HG02642 (cell line): Measurements from ENCODE around the gene FGF12.

Source experiments
- ATAC-seq: cut with Tn5 transposase; IDR thresholded peaks from one replicate; pipeline ENCODE4 v1.9.1; 2021; ENCODE audit warnings: mild to moderate bottlenecking; ENCODE audit not compliant: unreplicated experiment, poor library complexity

Gene FGF12

DNA sequence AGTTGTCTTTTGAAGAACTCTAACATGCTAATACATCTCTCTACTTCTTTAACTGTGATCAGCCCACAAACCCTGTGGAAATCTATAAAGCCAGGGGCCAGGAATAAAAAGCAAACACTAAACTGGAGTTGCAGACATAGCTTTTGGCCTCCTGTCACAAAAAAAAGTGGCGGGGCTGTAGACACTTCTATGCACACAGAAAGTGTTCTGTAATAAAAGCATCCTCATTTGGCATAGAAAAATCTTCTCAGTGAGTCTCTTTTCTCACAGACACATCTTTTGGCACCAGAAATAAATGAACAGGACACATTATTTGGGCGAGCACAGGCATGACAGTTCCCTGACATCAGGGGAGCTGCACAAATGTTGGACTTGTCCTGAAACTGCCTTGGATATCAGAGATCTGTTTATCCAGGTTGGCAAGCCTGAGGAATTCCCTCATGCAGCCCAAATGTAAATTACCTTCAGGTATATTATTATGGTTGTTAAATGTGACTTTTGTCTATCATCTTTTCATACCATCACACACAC lies 355.4 kb downstream of the FGF12 start:
- no peak for ATAC-seq

DNA sequence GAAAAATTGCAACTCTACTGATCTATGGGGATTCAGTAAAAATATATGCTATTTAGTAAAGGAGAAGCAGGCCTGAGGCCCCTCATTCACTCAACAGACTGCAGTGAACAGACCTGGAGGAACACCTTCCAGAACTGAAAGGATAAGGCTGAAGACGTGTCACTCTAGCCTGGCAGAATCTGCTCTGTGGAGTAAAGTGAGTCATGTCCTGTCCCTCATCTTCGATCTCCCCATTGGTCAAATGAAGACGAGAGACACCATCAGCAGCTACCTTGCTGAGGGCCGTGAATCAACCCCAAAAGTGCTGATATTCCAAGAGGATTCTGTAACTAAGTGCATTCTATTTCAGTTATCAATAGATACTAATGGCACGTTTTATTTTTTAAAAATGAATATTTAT lies 359.7 kb downstream of the FGF12 start:
- ATAC-seq = no peak

DNA sequence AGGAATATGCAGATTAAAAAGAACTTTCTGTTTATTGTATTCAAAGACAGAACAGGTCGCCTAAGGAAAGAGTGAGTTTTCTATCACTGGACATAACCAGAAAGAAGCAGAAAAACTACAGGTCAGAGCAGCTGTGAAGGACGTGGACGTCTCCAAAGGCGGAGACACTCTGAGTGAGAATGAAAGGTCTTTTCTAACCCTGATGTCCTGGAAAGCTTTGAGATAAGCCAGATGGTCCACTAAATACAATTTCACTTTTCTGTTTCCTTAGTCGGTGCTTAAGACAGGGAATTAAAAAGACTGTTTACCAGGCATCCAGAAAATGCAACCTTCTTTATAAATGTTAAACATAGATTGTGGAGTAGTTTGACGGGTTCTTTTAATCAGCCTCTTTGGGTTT lies 360.4 kb downstream of the FGF12 start:
- no peak for ATAC-seq

DNA sequence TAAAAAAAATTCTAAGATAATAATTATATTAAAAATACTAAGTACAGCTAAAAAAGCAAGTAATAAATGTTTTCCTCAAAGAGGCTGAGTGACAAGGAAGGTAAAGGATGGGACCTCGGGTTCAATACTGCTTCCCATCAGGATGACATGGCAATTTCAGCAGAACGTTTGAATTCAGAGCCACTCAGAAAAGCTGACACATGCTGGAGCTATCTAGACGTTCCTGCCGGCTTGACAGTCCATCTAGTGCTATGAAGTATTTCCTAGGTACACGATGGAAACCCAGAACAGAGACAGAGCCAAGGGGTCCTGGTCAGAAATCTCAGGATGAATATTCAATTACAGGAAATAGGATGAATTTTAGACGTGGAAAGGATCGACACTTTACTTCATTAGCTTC lies 361.8 kb downstream of the FGF12 start:
- no peak for ATAC-seq

DNA sequence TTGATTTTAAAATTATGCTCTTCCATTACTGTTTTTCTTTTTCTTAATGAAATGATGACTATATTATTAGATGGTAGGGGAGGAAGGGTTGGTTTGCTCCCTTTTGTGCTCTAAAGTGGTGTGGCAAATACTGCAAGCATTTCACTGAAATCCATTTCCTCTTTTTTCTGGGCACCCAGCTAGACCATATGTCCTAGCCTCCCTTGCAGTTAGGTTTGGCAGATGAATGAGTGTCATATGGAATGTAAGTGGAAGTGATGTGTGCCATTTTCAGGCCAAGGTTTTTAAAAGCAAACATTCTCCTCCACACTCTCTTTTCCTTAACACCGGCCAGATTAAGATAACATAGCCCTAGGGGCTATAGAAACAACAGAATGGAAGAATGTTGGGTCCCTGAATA lies 363.0 kb downstream of the FGF12 start:
- ATAC-seq = no peak

DNA sequence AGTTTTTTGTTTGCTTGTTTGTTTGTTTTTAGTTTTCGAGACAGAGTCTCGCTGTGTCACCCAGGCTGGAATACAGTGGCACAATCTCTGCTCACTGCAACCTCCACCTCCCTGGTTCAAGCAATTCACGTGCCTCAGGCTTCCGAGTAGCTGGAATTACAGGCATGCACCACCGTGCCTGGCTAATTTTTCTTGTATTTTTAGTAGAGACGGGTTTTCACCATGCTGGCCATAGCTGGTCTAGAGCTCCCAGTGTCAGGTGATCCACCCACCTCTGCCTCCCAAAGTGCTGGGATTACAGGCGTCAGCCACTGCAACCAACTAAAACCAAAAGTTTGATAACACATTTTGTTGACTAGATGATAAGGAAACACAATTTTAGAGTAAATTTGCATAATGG lies 372.7 kb downstream of the FGF12 start:
- no peak for ATAC-seq

DNA sequence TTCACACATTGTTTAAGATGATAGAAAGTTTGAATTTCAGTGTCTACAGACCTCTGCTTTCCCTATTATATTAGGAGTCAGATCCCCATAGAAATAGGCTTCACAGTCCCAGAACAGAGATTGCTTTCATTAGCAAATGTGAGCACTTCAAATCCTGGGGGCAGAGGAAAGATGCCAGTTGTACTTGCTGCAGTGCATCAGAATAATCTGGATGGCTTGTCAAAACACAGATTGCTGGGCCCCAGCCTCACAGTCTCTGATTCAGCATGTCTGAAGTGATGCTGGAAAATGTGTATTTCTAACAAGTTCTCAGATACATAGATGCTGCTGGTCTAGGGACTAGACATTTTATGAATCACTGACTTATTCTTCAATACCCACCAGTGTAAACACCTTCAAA lies 375.2 kb downstream of the FGF12 start:
- no peak for ATAC-seq

DNA sequence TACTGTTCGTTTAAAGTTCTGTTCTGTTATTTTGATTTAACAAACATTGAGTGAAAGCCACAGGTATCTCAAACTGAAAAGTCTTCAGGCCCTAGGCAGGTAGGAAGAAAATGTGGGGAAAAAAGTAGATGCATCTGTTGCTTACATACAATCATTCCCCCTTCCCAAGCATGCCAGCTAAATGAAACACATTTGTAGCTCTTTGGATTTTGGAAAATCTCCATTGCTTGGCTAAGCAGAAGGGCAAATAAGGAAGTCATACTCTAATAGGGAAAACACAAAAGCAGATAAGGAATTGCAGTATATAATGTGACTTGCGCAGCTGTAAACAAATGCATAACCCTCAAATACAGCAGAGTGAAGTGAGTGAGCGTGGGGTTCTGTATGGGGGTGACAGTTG lies 375.9 kb downstream of the FGF12 start:
- ATAC-seq = no peak

DNA sequence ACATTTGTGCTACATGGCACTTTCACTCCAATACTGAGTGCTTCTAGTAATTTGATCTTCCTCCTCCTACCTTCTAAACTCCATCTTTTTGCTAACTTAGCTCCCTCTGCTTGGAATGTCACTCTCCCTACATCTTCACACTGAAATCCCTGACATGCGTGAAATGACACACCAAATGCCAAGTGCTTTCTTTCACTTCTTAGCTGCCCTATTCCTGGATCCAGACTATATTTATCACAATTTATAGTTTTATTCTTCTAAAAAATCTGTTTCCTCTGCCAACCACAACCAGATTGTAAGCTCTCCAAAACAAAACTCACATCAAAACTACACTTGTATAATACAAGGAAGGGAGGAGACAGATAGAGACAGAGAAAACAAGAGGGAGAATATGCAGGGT lies 387.3 kb downstream of the FGF12 start:
- ATAC-seq = no peak

DNA sequence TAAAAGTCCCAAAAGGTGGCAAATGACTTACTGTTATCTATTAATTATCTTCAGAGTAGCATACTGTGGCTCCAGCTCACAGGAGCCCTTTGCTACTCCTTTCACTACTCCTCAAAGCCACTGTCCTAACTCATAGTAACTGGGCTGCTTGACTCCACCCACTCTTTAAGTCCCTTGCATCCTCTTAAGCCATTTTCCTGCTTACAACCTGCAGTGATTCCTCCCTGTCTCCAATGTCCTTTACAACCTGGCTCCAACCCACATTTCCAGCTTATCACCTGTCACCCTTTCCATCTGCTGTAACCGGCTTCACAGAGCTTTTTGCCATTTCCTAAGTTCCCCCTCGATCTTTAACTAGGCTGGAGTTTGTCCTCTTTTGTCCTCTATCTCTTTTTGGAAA lies 388.1 kb downstream of the FGF12 start:
- ATAC-seq = no peak

DNA sequence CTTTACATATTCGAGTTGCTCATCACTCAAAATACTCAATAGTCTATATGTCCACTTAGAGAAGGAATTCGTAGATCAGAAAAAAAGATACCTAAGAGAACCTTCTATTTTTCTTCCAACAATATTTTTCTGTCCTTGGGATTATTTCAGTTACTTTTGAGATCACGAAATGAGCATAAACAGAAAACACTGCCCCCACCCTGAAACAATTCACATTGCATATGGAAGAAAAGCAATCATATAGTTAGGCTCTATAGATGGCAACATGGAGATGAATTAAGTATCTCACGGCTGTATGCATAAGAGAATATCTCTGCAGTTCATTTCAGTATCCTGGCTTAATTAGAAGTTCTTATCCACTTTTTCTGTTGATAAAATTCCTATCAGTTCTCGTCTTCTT lies 391.1 kb downstream of the FGF12 start:
- ATAC-seq = no peak

DNA sequence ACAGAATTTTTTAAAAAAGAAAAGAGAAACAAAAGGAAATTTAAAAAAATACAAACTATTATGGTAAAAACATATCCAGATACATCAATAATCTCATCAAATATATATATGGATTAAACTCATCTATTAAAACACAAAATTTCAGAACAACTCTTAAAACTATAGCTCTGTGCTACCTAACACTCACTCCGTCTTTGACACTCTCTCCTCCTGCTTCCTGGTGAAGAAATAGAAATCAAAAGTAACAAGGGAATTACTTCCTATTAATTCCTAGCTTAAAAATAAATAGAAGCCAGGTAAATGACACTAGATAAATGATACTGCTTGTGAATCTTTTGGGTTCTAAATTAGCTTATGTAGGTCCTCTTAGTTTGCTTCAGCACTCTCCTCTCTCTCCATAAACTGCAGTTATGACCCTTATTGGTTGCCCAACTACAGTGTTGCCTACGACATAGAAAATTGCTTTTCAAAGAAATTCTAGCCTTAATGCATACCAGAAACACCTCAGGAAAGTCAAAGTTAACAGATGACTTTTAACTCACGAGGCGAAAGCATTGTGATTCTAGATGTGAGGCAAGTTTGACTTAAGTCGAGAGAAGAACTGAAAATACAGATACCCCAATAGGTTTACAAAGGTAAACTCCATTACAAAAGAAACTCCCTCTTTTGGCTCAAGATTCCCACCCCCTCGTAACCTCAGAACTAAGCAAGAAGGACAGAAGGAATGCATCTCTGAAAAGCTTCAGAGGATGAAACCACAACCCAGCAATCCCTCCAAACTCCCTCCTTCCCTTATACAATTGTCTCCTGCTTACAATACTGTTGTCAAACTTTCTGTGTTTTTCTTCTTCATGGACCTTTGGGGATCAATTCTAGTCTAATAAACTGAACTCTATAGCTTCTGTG lies 394.7 kb downstream of the FGF12 start:
- ATAC-seq = no peak

DNA sequence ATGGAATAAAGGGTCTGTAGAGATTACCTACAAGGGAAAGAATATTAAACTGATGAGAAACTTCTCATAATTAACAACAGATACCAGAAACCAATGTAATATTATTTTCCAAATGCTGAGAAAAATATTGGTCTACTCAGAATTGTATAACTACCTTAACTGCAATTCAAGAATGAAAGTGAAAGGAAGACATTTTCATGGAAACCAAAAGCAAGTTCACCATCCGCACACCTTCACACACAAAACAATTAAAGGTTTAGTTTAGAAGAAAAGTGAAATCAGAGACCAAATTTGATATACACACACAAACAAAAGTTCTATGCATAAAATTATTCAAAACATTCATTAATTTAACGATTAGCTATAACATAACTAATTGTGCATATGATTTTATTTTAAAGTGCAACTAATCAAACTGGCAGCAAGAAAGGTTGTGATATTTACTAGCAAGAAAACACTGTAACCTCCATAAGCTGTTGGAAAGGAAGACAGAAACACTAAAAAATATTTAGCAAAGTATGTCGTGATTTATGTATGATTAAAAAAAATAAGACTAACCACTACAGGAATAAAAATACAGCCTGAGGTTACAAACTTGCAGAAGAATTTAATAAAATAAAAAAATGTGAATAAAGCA lies 395.5 kb downstream of the FGF12 start:
- ATAC-seq = peak; percentile 46

DNA sequence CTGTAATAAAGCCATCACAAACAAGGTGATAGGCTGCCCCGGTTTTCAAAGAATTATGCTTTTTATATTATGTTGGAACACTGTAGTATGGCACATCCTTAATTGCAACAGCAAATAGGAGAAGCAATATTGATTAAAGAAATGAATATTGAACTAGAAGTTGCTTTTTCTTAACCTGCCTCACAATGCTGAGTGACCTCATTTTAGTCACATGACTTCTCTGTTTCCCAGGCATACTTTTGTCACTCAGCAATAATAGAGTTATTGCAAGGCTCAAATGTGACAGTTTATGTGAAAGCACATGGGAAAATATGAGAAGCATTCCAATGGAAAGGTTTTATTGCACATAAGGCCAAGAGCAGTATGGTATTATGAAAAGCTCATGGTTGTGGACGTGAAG lies 400.7 kb downstream of the FGF12 start:
- no peak for ATAC-seq

DNA sequence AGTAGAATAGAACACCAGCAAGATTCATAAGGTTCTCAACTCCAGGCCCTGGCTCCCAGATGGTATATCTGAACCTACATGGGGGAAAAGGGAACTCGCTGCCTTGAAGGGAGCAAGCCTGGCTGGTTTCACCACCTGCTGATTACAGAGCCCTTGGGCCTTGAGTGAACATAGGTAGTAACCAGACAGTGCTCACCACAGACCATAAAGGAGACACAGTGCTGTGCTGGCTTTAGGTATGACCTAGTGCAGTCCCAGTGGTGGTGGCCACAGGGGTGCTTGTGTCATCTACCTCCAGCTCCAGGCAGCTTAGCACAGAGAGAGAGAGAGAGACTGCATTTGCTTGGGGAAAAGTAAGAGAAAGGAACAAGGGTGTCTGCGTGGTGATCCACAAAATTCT lies 409.8 kb downstream of the FGF12 start:
- ATAC-seq = no peak

DNA sequence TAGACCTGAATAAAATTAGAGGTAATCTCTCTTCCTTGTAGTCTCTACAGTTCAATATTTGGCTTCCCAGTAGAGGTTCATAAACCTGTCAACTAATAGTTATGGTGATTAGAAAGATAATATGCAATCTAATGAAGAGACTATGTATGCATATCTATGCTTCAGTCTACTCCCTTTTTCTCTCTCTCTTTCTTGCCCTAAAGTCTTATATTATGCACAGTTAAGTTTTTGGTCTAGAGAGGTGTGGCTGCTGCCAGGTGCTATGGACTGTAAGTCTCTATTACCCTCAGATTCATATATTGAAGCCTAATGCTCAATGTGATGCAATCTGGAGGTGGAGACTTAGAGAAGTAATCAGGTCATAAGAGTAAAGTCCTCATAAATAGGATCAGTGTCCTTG lies 413.7 kb downstream of the FGF12 start:
- no peak for ATAC-seq

DNA sequence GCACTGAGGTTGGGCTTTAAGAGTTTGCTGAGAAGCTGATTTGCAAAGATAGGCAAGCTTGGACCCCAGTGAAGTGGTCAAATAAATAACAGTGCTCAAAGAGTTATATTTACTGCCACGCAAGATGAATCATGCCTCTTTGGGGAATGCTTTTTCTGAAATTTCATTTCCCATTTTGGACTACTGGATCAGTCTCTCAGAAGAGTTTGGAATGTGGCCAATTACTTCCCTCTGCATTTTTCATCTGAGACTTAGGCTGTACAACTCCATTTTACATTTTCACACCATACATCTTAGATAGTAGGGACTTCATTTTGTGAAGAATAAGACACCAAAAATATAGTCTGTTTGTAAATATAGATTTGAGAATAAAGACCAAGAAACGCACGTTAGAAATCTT lies 419.7 kb downstream of the FGF12 start:
- no peak for ATAC-seq

DNA sequence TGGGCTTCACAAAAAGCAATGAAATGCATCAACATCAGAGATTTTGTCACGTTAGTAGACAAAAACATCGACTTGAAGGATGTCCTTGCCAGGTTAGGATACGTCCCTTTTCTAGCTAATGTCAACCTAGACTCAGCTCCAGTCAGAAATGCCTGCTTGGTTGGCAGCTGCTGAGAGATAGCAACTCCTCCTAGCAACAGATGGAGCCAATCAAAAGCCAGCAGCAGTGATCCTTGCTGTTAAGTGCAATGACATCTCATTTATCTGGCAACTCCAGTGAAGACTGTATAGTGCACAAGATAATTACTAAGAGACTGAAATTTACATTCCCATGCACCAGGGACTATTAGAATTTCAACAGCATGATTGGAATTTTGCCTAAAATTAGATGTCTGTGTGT lies 424.1 kb downstream of the FGF12 start:
- ATAC-seq = no peak

DNA sequence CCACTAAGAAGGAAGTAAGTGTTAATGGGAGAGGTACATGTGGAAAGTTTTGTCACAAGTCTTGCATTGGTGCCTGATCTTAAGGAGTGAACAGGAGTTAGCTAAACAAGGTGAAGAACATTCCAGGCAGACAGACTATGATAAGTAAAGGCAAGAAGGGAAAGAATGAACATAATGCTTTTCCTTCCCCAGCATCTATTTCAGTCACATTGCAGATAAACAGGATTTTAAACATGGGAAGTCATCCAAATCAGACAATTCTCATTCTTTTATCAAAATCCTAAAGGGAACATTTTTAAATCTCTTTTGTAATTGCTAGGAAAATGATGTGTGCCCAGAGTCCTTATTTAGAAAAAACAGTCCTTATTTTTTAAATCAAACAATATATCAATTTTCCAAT lies 424.6 kb downstream of the FGF12 start:
- ATAC-seq = no peak

DNA sequence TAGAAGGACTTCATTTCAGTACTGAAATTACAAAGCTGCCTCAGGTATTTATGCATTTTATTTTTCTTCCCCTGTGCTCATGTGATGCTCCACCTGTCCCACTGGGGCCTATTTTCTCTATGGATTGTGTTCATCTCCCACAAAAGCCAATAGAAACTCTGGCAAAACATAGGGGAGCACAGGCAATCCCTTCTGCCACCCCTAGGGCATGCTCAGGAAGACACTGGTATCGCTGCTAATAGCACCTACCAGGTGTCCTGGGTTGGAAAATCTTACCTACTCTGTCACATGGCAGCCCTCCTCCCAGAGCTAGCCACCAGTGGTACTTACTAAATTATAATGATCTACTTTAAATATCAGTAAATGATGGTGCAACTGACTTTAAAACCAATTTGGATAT lies 427.4 kb downstream of the FGF12 start:
- no peak for ATAC-seq

DNA sequence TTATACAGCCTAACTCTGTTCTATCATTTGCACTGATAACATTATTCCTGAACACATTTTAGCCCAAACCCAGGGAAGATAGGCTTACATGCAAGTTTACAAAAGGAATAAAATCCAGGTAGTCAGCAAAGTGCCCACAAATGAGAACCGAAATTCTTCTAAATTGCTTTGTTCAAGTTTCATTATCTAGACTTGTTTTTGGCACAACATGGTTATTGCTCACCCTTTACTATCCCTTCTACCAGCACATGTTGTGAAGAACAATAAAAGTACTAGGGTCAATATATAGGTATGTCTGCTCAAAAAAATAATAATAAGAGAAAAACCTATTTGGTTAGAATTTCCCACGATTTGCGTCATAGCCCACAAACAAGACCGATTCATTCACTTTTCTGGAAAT lies 430.5 kb downstream of the FGF12 start:
- no peak for ATAC-seq
